CD8-positive, alpha-beta memory T cell (primary cell): ENCODE measurements around the gene MORF4L1. TPM values are rescaled to one million over a fixed set of nuclear protein-coding genes. Genes with fewer than 3 reads are reported as not detected.
"Not testable (repeated sequence)": the region's sequence is repeated elsewhere in the genome, so short reads cannot be mapped to it uniquely, and the experiment has no call there.

Source experiments
- CTCF ChIA-PET: fragments of 350-600 bp; sonication (Branson Sonifier 250); formaldehyde crosslinking; loops from one replicate; lab custom pipeline; 2021; ENCODE audit warnings: antibody characterized with exemption; lab: Charles Lee
- POLR2A ChIA-PET: fragments of 350-600 bp; sonication (Branson Sonifier 250); formaldehyde crosslinking; loops from one replicate; lab custom pipeline; 2021; ENCODE audit warnings: antibody characterized with exemption; lab: Charles Lee
- DNase-seq, 5 donors: peaks; one replicate each; pipeline versions ENCODE4 v3.0.0 to v3.0.0-alpha.2; 2020 to 2022; ENCODE audit warnings: mixed read lengths in 1 of 5
- H3K27ac ChIP-seq: one replicate; pipeline ENCODE4 v1.7.0; 2013; ENCODE audit warnings: low read depth, mild to moderate bottlenecking, low read length, moderate library complexity
- H3K27me3 ChIP-seq: 2 replicates; pipeline ENCODE4 v1.7.0; 2013; ENCODE audit warnings: low read length, mild to moderate bottlenecking; ENCODE audit not compliant: insufficient read depth, poor library complexity, severe bottlenecking
- H3K36me3 ChIP-seq: 2 replicates; pipeline ENCODE4 v1.7.0; 2013; ENCODE audit warnings: mild to moderate bottlenecking, low read length, moderate library complexity; ENCODE audit not compliant: insufficient read depth
- H3K4me1 ChIP-seq: 2 replicates; pipeline ENCODE4 v1.7.0; 2013; ENCODE audit warnings: mild to moderate bottlenecking, low read length, moderate library complexity; ENCODE audit not compliant: insufficient read depth
- H3K4me3 ChIP-seq: 2 replicates; pipeline ENCODE4 v1.7.0; 2013; ENCODE audit warnings: mild to moderate bottlenecking, low read length
- H3K9me3 ChIP-seq: 2 replicates; pipeline ENCODE4 v1.7.0; 2013; ENCODE audit warnings: mild to moderate bottlenecking, low read length
- H3K27ac Mint-ChIP-seq, 8 donors: one replicate each; pipeline ENCODE4 v1.8.0; 2020 to 2021; ENCODE audit warnings: mixed read lengths in 8 of 8, mild to moderate bottlenecking in 6 of 8, inconsistent platforms in 3 of 8, moderate library complexity in 3 of 8
- H3K27me3 Mint-ChIP-seq, 2 donors: one replicate each; pipeline ENCODE4 v1.8.0; 2020 to 2021; ENCODE audit warnings: mixed read lengths in 2 of 2, mild to moderate bottlenecking in 1 of 2, moderate library complexity in 1 of 2
- H3K36me3 Mint-ChIP-seq, 3 donors: one replicate each; pipeline ENCODE4 v1.8.0; 2020 to 2021; ENCODE audit warnings: mixed read lengths in 3 of 3, inconsistent platforms in 1 of 3, mild to moderate bottlenecking in 1 of 3
- H3K4me1 Mint-ChIP-seq, 3 donors: one replicate each; pipeline ENCODE4 v1.8.0; 2020 to 2021; ENCODE audit warnings: mixed read lengths in 3 of 3, inconsistent platforms in 1 of 3, mild to moderate bottlenecking in 1 of 3
- H3K4me3 Mint-ChIP-seq, 7 donors: one replicate each; pipeline ENCODE4 v1.8.0; 2020 to 2021; ENCODE audit warnings: mixed read lengths in 7 of 7, mild to moderate bottlenecking in 6 of 7, moderate library complexity in 4 of 7, inconsistent platforms in 2 of 7
- H3K9me3 Mint-ChIP-seq, 5 donors: one replicate each; pipeline ENCODE4 v1.8.0; 2020 to 2022; ENCODE audit warnings: mixed read lengths in 5 of 5, mild to moderate bottlenecking in 3 of 5, moderate library complexity in 2 of 5, inconsistent platforms in 1 of 5
- polyA plus RNA-seq: library from polyadenylated mRNA; unstranded; fragments of 300-500 nt; fragmentation: Illumina TruSeq; gene quantifications from one replicate; pipeline ENCODE4 v1.2.3, GENCODE V29; 2021
- total RNA-seq, 2 experiments: library from RNA; stranded (reverse); gene quantifications; one replicate each; pipeline ENCODE4 v1.2.3, GENCODE V29; 2021

Gene MORF4L1
- total and polyA plus RNA-seq, 3 experiments from 2014 or later: 243 to 272 (median 269) TPM

DNA sequence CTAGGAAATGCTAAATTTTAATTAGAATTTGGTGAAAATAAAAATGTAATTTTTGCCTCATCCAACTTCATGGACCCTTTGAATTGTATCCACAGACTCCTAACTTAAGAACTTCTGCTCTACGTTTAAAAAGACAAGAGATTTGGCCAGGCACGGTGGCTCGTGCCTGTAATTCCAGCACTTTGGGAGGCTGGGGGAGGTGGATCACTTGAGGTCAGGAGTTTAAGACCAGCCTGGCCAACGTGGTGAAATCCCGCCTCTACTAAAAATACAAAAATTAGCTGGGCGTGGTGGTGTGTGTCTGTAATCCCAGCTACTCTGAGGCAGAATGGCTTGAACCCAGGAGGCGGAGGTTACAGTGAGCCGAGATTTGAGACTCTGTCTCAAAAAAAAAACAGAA lies 6.7 kb upstream of the MORF4L1 start:
- H3K27me3 Mint-ChIP-seq, H3K27me3 ChIP-seq, H3K27ac ChIP-seq, DNase-seq, H3K36me3 ChIP-seq, H3K36me3 Mint-ChIP-seq, POLR2A ChIA-PET, H3K27ac Mint-ChIP-seq, H3K4me1 Mint-ChIP-seq, H3K4me3 Mint-ChIP-seq, H3K9me3 Mint-ChIP-seq, H3K4me3 ChIP-seq, H3K4me1 ChIP-seq, H3K9me3 ChIP-seq, CTCF ChIA-PET: not testable (repeated sequence)

DNA sequence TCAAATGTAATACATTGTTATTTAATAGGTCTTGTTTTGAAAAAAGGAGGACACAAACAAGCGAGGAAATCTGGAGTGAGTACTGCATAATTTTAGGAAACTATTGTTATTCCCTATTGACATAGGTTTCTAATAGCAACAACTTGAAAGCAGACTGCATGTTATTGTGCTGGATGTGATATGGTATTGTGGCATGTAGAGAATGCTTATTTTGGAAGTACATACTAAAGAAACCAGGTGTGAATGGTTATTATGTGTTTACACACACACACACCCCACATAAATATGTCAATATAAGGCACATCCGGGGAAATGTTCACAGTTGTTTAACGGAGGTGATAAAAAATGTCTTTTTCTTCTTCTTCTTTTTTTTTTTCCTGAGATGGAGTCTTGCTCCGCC lies 5.9 kb upstream of the MORF4L1 start:
- ChIA-PET CTCF (no interaction called here), POLR2A (no interaction called here)
- no peak overlapping the region for H3K27ac ChIP-seq
- peaks cover 0 to 5% (median 4%) of the 10 kb centered on the region in 3 donors for H3K4me1 Mint-ChIP-seq
- H3K4me3 ChIP-seq: no peak overlapping the region
- DNase-seq: no peak
- H3K4me3 Mint-ChIP-seq: no peak overlapping the region
- H3K27ac Mint-ChIP-seq: no peak overlapping the region
- H3K9me3 ChIP-seq: no peaks in the 10 kb centered on the region
- H3K27me3 Mint-ChIP-seq: no peaks in the 10 kb centered on the region
- no peaks in the 10 kb centered on the region for H3K4me1 ChIP-seq
- no peaks in the 10 kb centered on the region for H3K36me3 ChIP-seq
- no peaks in the 10 kb centered on the region for H3K27me3 ChIP-seq
- no peaks in the 10 kb centered on the region for H3K9me3 Mint-ChIP-seq
- no peaks in the 10 kb centered on the region for H3K36me3 Mint-ChIP-seq

DNA sequence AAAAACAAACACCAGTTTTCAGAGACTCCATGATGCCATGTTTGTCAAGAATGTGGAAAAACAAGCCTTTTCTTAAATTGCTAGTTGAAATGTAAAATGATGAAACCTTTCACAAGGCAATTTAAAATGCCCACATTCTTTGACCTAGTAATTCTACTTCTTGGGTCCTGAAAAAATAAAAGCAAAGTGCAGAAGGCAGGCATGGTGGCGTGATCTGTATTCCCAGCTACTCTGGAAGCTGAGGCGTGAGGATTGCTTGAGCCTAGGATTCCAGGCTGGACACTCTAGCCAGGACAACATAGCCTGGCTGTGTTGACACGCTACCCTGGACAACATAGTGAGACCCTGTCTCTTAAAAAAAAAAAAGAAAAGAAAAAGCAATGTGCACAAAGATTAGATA lies 4.3 kb upstream of the MORF4L1 start:
- Histone ChIP-seq H3K4me1 (peaks cover 5% of the 10 kb centered on the region), H3K36me3 (no peaks in the 10 kb centered on the region), H3K9me3 (no peaks in the 10 kb centered on the region), H3K27me3 (no peaks in the 10 kb centered on the region), H3K4me3 (no peak overlapping the region), H3K27ac (no peak overlapping the region)
- H3K36me3 Mint-ChIP-seq: peaks cover 0 to 6% (median 0%) of the 10 kb centered on the region in 3 donors
- peaks cover 5 to 9% (median 5%) of the 10 kb centered on the region in 3 donors for H3K4me1 Mint-ChIP-seq
- ChIA-PET POLR2A (no interaction called here), CTCF (no interaction called here)
- no peak for DNase-seq
- H3K27me3 Mint-ChIP-seq: peaks cover 0 to 6% of the 10 kb centered on the region in 2 donors
- peak overlapping the region in 1 of 7 donors; percentile 69 for H3K4me3 Mint-ChIP-seq
- H3K9me3 Mint-ChIP-seq: no peaks in the 10 kb centered on the region
- no peak overlapping the region for H3K27ac Mint-ChIP-seq

DNA sequence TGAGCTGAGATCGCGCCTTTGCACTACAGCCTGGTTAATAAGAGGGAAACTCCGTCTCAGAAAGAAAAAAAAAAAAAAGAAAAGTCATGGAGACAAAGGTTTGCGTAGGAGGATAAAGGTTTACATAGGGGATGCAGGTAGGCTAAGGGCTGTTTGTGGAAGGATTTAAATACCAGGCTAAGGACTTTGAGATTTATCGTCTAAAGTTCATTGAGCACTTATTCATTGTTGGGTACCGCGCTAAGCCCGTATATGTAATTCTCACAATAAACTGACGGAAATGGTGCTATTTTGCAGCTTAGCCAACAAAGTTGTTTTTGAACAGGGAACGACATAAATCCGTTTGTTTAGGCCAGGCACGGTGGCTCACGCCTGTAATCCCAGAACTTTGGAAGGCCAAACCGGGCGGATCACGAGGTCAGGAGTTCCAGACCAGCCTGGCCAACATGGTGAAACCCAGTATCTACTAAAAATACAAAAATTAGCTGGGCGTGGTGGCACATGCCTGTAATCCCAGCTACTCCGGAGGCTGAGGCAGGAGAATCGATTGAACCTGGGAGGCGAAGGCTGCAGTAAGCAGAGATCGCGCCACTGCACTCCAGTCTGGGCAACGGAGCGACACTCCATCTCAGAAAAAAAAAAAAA lies 1.1 kb upstream of the MORF4L1 start:
- Mint-ChIP-seq H3K36me3 (peaks cover 0 to 24% (median 0%) of the 10 kb centered on the region in 3 donors), H3K4me3 (peak overlapping the region in 6 of 7 donors; percentile 69 to 100 (median 74)), H3K4me1 (peaks cover 29 to 37% (median 30%) of the 10 kb centered on the region in 3 donors), H3K27ac (peak overlapping the region in 5 of 8 donors; percentile 29 to 100 (median 74))
- H3K4me1 ChIP-seq: peaks cover 26% of the 10 kb centered on the region
- H3K27me3 ChIP-seq, H3K36me3 ChIP-seq, H3K9me3 Mint-ChIP-seq, H3K27me3 Mint-ChIP-seq, DNase-seq, H3K9me3 ChIP-seq, H3K4me3 ChIP-seq, CTCF ChIA-PET: not testable (repeated sequence)
- H3K27ac ChIP-seq: peak overlapping the region; percentile 59
- POLR2A ChIA-PET: interaction anchor here (0.7 to 1.0 kb wide), 2 partner anchors 107 to 606 kb away, joined by 3 to 4 read pairs; no protein-coding TSS in a partner anchor

DNA sequence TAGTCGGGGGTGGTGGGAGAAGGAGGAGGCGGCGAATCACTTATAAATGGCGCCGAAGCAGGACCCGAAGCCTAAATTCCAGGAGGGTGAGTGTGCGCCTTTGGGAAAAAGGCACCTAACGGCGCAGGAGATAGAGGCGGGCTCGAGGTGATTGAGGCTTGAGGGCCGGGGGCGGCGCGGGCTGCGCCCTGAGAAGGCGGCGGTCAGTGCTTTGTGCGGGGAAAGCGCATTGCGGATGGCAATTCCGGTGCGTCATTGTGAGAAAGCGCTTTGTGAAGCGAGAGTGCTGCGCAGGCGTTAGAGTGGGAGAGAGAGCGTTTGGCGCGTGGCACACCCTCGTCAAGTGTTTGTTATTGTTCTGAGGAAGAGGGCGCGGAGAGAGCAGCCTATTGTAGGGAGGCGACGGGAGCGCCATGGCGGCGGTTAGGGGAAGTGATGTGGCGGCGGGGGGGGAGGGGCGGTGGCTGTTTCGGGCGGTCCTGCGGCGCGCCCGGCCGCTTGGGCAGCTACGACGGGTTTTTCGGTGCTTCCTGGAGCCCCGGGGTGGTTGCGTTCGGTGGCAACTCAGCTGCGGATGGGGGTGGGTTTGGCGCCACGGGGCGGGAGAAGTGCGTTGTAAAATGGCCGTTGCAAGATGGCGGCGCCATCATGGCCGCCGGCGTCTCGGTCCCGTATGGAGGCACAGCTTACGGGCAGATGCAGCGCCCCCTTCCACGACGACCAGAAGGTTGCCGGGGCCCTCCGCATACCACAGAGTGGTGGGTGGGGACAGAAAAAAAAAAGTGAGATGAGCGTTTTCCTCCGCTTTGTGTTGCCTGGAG lies 492 bp downstream of the MORF4L1 start:
- Histone ChIP-seq H3K4me1 (peaks cover 41% of the 10 kb centered on the region), H3K27me3 (no peaks in the 10 kb centered on the region), H3K4me3 (peak overlapping the region; percentile 100), H3K27ac (peak overlapping the region; percentile 100), H3K9me3 (no peaks in the 10 kb centered on the region), H3K36me3 (no peaks in the 10 kb centered on the region)
- Mint-ChIP-seq H3K9me3 (no peaks in the 10 kb centered on the region), H3K27me3 (peaks cover 0 to 8% of the 10 kb centered on the region in 2 donors), H3K4me1 (peaks cover 42 to 53% (median 43%) of the 10 kb centered on the region in 3 donors), H3K36me3 (peaks cover 0 to 30% (median 0%) of the 10 kb centered on the region in 3 donors), H3K4me3 (peak overlapping the region; percentile 99 to 100 (median 100)), H3K27ac (peak overlapping the region; percentile 100)
- peak; percentile 80 to 94 (median 90) for DNase-seq
- POLR2A ChIA-PET: interaction anchor here (0.6 to 2.0 kb wide), 10 partner anchors 9 to 1050 kb away, joined by 3 to 14 read pairs (median 4); partner anchors contain the start of genes CTSH and IREB2
- CTCF ChIA-PET: interaction anchor here (0.8 to 1.8 kb wide), 6 partner anchors 10 to 25 kb away, joined by 3 to 13 read pairs (median 6); no protein-coding TSS in a partner anchor

DNA sequence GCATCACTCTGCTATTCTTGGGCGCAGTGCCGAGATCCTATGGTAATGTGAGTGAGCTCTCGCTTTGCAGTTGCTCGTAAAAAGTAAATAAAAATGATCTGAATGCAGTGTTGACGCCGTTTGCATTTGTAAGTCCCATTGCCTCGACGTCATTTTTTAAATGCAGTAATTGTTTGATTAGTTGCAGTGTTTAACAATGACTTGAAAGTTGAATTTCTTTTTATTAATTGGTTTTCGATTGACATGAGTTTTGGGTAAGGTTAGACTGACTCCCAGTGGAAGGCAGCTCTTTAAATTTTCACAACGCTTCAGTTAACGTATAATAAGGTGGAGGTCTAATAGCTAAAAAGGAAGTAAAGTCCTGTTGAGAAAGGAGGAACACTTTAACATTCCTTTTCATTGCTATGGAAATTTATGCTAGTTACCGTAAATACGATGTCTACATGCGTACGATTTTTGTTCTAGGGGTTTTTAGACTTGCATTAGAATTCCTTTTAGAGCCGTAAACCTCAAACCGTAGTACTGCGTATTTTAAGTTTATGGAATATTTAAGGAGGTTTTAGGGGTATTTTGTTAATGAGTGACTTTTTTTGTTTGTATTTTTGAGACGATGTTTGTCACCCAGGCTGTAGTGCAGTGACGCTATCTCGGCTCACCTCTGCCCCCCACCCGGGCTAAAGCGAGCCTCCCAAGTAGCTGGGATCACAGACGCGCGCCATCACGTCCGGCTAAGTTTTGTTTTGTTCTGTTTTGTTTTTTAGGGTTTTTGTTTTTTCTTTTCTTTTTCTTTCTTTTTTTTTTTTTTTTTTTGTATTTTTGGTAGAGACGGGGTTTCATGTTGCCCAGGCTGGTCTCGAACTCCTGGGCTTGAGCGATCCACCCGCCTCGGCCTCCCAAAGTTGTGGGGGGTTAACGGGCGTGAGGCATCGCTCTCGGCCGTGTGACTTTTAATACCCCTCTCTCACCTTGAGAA lies 1.4 kb downstream of the MORF4L1 start:
- H3K27ac ChIP-seq: peak overlapping the region; percentile 100
- H3K36me3 ChIP-seq: no peaks in the 10 kb centered on the region
- Mint-ChIP-seq H3K27ac (peak overlapping the region; percentile 100), H3K4me3 (peak overlapping the region; percentile 99 to 100 (median 100)), H3K27me3 (peaks cover 0 to 8% of the 10 kb centered on the region in 2 donors), H3K9me3 (no peaks in the 10 kb centered on the region), H3K4me1 (peaks cover 51 to 62% (median 51%) of the 10 kb centered on the region in 3 donors), H3K36me3 (peaks cover 0 to 36% (median 0%) of the 10 kb centered on the region in 3 donors)
- no peaks in the 10 kb centered on the region for H3K27me3 ChIP-seq
- H3K9me3 ChIP-seq: no peaks in the 10 kb centered on the region
- ChIA-PET POLR2A (interaction anchor here (0.7 to 2.0 kb wide), 11 partner anchors 8 to 1050 kb away, joined by 3 to 14 read pairs (median 4); partner anchors contain the start of genes CTSH and IREB2), CTCF (interaction anchor here (0.8 to 1.8 kb wide), 6 partner anchors 9 to 24 kb away, joined by 3 to 13 read pairs (median 6); no protein-coding TSS in a partner anchor)
- H3K4me1 ChIP-seq: peaks cover 50% of the 10 kb centered on the region
- peak overlapping the region; percentile 100 for H3K4me3 ChIP-seq
- DNase-seq: peak; percentile 32 to 76 (median 40)
